Measurements from ENCODE around the gene IL22RA1. TPM values are rescaled to one million over a fixed set of nuclear protein-coding genes. Genes with fewer than 3 reads are reported as not detected.

IL22RA1 gene
- total RNA-seq, 2 donors from 2014 or later: 26.6 to 40.0 TPM

Other genes starting within 250 kb of the IL22RA1 start
- under 1 TPM; 0.09 to 0.39 TPM for gene CNR2, start 229.8 kb downstream of the IL22RA1 start, total RNA-seq
- 100 to 1,000 TPM; 111 to 156 TPM for gene PNRC2, start 183.3 kb downstream of the IL22RA1 start, total RNA-seq
- gene SRSF10, start 162.8 kb downstream of the IL22RA1 start, total RNA-seq: 10 to 100 TPM; 66.5 to 84.0 TPM
- 1 to 10 TPM; 4.1 to 4.2 TPM for gene MYOM3, start 31.0 kb downstream of the IL22RA1 start, total RNA-seq
- 10 to 100 TPM; 11.3 to 23.2 TPM for gene IFNLR1, start 44.1 kb upstream of the IL22RA1 start, total RNA-seq
- gene GRHL3, start 176.2 kb upstream of the IL22RA1 start, total RNA-seq: under 1 TPM in 1 of 2 donors, not detected in 1; 0.45 TPM

Data from left colon (tissue), 2 donors.